HG02588 (cell line): ENCODE results near the gene ZNF423.
A peak's percentile ranks its signal among the peaks of the same experiment; 100 is the strongest.

Experiments used
- ATAC-seq: cut with Tn5 transposase; IDR thresholded peaks from one replicate; pipeline ENCODE4 v1.9.1; 2021; ENCODE audit warnings: mild to moderate bottlenecking, moderate library complexity; ENCODE audit not compliant: unreplicated experiment

Gene ZNF423

GRCh38 chr16:49467540-49468372 is 388.2 kb downstream of the ZNF423 start:
- no peak for ATAC-seq

DNA sequence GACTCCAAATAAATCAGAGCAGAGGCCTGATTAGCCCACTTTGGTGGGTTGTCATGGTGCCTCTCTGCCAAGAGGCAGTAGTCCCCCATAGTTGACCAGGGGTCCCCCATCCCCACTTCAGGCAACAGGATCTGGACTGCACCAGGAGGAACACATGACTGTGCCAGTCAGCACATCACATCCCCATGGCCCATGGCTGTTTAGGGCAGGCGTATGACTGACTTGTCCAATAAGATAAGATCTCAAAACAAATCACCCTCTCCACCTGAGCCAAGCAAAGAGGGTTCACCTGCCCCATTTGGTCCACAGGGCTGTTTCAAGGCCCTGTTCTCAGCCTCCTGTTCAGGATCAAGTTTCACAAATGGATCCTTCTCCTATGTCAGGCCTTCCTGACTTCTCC is 389.0 kb downstream of the ZNF423 start:
- ATAC-seq = no peak

GRCh38 chr16:49466529-49466831 is 389.4 kb downstream of the ZNF423 start:
- no peak for ATAC-seq

DNA sequence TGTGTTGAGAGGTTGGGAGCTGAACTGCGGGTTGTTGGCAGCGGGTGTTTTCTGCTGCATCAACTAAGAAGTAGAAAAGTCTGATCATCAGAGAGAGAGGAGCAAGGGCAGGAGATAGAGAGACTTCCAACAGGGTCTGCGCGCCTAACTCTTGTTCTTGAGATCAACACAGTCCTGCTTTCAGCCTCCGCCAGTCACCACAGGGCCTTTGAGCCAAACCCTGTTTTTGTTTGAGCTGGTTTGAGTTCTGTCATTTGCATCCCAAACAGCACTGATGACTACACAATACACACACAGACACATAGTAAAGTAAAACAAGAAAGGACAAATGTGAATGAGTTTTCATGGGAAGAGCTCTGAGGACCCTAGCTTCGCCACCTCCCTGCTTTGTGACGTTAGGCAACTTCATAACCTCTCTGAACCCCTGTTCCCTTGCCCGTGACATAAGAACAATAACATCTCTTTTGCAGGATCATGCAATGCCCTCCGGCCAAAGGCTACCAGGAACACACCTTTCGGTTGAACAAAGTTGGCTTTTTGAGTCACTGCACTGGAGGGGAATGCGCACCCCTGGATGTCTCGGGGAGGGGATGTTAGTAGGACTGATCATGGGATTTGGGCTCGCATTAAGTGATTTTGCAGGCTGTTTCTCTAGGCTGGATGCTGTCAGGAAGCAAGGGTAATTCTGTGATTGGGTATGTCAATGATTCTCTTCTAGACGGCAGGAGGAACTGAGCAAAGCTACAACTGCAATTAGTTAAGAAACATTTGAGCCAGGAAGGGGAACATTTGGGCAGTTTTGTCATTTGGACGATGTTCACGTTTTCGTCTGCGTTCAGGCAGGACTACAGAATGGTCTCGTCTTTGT is 390.0 kb downstream of the ZNF423 start:
- ATAC-seq = no peak

- no peak for ATAC-seq
Measured at GRCh38 chr16:49464877-49465504, 390.9 kb downstream of the ZNF423 start.

DNA sequence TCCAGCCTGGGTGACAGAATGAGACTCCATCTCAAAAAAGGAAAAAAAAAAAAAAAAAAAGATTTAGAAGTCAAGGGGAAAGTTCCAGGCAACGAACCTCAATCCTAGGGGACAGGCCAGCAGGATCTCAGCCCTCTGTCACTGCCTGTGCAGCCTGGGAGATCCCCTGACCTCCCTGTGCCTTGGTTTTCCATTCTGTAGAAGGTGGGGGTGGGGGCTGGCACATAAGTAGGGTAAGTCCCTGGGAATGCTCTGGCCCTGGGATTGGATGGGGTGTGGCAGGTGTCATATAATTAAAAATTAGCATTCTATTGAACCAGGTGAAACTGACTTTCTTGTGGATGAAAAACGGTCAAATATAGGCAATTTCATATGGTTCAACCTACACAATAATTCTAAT is 391.8 kb downstream of the ZNF423 start:
- no peak for ATAC-seq

DNA sequence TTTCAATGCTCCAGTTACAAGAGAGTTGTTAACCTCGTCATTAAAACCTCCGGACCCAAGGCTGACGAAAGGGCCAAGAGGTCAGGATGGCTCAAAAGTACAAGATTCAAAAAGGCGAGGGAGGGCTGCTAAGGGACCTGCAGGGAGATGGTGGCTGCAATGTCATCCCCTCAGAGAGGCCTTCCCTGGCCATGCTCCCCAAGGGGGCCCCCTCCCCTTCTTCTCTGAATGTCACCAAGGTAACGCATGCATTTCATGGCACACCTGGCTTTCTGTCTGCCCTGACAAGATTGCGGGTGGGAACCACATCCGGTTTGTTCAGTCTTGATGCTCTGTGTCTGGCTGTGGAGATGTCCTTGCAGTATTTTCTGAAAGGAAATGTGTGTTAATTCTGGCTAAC is 392.4 kb downstream of the ZNF423 start:
- ATAC-seq = peak; percentile 89

DNA sequence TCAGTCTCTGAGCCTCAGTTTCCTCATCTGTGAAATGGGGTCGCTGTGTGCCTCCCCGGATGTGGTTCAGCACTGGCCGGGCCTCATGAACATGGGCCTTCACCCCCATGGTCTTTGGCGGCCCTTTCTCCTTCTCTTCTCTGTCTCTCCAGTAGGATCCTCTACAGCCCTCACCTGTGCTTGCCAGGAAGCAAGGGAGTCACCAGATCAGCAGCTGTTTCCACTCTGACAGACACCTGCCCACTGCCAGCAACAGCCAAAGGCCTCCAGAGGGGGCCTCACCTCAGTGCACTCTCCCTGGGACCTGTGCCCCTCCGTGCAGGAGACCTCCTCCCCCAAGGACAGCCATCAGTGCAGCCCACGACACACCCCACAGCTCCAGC is 392.9 kb downstream of the ZNF423 start:
- ATAC-seq = no peak

- no peak for ATAC-seq
Measured at GRCh38 chr16:49462362-49462988, 393.4 kb downstream of the ZNF423 start.

DNA sequence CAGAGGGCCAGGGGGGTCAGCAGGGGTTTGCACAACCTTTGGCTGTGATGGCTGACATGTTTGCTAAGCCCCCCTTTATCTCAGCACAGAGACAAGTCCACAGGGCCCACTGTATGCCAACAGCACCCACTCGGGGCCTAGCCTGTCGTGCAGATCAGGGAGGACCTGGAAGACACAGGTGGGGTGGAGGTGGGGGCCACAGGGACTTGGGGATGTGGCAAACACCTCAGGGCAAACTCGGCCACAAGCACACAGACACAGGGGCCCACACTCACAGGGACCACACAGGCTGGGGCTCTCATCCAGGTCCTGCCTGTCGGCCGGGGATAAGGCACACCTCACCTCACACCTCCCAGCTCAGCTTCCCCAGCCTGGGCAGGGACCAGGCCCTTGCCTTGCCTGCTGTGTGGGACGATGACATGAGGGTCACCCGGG is 394.4 kb downstream of the ZNF423 start:
- ATAC-seq = no peak

DNA sequence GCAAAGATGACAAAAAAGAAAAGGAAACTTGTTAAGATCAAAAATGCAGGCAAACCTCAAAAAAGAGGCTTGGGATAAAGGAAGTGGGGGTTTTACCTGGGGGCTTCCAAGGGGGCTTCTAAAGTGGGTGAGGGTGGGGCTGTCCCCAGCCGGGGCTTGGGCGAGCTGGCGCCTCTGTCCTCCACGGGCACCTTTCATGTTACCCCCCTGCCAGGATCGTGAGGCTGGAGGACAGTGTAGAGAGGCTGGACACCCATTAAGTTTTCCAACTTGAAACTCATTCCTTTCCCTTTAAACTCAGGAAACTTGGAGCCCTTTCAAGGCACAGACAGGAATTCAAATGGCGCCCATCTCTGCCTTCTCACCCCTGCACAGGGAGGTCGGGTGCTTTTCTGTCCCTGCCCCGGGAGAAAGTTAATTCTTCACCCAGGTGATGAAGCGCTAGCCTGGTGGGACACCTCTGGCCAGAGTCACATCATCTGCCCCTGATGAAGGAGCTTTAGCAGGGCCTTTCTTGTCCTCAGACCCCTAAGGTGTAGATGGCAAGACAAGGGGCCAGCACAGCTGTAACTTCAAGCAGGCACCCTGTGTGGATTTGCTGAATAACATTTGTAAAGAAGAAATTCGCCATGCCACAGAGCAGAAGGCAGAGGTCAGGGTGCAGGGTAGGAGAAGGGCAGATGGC is 395.0 kb downstream of the ZNF423 start:
- ATAC-seq = no peak

DNA sequence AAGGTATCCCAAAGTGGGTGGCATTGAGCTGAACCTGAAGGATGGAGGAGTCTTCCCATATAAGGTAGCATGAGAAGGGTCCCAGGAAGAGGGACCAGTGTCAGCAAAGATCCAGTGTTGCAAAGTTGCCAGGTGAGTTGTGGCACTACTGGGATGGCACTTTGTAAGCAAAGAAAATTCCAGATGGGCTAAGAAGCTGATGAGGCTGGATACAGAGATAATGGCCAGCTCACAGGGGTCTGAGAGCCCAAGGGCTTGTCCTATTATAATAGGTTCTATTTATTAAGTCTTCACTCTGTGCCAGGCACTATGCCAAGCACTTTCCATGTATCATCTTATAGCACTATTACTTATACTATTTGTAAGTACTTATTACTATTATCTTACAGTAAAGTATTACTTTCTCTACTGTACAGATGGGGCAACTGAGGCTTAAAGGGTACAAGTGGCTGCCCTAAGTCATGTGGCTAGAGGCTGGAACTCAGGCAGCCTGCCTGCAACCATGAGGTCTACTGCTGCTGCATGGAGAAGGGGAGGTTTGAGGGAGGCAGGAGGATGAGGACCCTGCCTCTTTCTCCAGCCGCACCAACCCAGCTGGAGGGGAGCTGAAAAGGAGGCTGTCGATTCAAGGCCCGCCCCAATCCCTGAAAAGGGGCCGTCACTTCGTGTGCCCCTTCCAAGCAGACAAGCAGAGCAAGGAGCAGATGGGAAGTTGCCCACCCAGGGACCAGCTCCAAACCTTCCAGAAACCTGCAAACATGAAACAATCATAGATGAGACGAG is 395.8 kb downstream of the ZNF423 start:
- no peak for ATAC-seq

DNA sequence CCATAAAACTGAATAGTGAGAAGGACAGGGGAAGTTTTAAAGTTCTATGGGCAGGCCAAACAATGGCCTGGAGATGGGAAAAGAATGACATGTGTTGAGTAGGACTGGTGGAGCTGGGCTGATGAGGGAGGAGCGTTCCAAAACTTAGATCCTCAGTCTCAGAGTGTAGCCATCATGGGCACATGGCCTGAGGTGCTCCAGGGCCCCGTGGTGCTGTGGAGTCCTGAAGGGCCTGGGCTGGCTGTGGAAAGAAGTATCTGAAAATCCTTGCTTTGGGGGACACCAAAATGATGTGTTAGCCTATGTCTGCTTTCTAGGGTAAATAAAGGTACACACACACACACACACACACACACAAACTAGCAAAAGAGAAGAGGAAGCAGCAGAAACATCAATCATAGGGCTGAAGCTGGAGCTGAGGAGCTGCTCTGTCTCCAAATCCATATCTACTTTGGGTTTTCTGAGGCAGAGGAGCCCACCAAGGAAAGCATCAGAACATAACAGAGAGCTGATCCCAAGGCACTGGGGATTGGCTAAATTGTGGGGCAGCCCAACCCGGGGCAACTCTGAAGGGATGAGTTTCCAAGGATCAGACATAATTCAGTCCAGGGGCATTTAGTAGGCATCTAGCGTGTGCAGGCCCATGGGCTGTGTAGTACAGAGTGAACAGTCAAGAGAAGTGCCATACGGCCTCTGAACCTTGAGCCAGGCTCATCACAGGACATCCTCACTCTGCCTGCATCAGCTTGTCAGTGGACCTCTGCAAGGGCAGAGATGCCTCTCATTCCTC is 397.1 kb downstream of the ZNF423 start:
- no peak for ATAC-seq

GRCh38 chr16:49458243-49458642 is 397.7 kb downstream of the ZNF423 start:
- no peak for ATAC-seq

- ATAC-seq = no peak
Measured at GRCh38 chr16:49457196-49457595, 398.7 kb downstream of the ZNF423 start.

DNA sequence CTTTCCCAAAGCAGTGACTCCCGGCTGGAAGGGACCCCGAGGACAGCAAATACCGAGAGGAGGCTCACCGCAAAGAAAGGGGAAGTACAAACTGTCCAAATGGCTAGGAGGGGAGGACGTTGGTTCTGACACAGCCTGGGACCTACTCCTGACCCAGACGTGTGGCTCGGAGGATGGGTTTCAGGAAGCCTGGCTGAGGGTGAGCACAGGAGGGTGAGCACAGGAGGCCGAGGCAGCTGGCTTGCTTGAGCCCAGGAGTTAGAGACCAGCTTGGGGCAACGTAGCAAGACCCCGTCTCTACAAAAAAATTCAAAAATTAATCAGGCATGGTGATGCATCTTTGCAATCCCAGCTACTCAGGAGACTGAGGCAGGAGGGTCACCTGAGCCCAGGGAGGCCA is 399.1 kb downstream of the ZNF423 start:
- ATAC-seq = no peak

DNA sequence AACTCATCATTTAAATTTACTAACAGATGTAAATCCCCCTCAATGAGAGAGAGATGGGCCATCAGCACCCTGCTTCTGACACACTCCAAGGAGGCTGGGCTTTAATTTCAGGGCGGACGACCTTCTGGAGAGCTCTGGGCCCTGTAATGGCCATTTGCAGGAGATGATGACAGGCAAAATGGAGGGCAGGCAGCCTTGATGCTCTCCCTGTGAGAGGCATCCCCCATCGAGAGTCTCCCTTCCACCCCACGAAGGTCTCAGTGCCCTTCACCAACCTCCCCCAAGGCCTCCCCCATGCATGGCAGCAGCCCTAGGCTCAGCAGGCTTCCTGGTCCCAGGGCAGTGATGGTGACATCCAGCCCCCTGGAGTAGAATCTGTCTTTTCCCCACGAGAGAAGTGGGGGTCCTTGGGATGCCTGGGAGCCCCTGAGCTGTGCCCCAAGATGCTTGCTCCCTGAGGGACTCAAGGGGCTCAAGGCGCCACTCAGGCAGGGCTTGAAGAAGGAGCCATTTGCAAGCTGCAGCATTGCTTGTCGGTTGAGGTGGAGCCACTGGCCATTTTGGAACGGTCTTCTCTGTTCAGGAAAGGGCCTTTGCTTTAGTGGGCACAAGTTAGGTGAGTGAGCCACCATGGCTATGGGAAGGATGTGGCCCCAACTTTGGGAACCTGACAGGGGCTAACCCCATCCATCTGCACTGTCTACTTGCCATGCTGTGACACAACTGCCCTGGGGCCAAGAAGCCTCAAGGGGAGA is 399.7 kb downstream of the ZNF423 start:
- no peak for ATAC-seq

- ATAC-seq = no peak
Measured at GRCh38 chr16:49455181-49455990, 400.5 kb downstream of the ZNF423 start.
